AG08395 (cell line): ENCODE data around the gene PSMD5.
"Not testable (repeated sequence)": the region's sequence is repeated elsewhere in the genome, so short reads cannot be mapped to it uniquely, and the experiment has no call there.

Experiments
- DNase-seq: peaks from one replicate; pipeline ENCODE4 v3.0.0; 2012; ENCODE audit warnings: mixed read lengths, low spot score

Gene PSMD5

DNA sequence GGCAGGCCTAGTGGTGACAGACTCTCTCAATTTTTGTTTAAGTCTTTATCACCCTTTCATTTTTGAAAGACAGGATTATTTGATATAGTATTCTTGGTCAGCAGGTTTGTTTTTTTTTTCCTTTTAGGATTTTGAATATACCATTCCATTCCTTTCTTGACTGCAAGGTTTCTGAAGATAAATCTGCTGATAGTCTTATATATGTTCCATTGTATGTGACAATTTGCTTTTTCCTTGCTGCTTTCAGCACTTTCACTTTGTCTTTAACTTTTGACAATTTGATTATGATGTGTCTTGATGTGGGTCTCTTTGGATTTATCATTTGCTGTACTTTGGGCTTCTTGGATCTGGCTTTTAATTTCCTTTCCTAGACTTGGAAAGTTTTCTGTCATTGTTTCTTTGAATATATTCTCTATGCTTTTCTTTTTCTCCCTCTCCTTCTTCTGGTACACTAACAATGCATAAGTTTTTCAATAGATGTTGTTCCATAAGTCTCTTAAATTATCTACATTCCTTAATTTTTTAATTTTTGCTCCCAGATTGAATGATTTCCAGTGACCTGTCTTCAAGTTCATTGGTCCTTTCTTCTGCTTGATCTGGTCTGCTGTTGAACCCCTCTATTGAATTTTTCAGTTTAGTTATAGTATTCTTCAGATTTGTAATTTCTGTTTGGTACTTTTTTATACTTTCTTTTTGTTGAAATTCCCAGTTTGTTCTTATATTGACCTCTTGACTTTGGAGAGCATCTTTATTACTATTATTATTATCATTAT lies 34.9 kb downstream of the PSMD5 start:
- DNase-seq: no peak

GRCh38 chr9:120804784-120805363 lies 37.8 kb downstream of the PSMD5 start:
- not testable (repeated sequence) for DNase-seq

GRCh38 chr9:120801441-120801840 lies 41.3 kb downstream of the PSMD5 start:
- DNase-seq: no peak

DNA sequence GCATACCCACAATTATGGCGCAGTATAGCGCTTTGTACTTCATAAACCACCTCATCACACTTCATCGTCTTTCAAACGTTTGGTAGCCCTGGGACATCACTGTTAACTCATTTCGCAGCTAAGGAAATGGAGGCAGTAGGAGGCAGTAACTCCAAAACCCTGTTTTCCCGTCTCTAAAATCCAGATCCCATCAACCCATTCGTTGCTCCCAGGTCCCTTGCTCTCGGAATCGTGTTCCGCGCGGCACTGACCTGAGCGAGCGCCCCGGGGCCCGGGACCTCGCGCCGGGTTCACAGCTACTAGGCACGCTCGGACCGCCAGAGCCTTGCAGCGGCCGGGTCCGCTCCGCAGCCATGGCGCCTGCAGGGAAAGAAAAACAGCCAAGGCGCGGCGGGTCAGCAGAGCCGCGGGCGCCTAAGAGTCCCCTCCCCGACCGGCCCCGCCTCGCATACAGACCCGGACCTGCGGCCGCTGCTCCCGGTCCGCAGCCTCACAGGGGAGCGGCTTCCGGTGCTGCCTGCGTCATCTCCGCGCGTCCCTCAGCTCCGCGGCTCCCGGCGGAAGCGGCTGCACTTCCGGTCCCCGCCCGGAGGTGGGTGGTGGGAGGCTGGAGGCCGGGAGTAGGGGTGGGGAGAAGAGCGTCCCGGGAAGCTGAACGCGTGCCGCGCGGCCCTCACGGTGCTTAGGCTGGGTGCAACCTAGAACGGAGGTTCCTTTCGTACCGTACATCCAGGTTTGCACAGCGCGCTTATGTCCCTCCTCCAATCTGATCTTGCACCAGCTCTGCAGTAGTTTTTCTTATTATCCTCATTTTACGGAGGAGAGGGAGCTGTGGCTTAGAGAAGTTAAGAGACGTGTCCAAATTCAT lies 49.6 kb downstream of the PSMD5 start, which contains the start of gene FBXW2:
TSS of gene FBXW2 (minus strand) at position 519 of the 868 bp plus-strand sequence. CDS start 5,158 bp downstream, outside the sequence.
- DNase-seq: peak; percentile 94

- no peak for DNase-seq
These were observed 51.6 kb downstream of the PSMD5 start for GRCh38 chr9:120791161-120791560.

DNA sequence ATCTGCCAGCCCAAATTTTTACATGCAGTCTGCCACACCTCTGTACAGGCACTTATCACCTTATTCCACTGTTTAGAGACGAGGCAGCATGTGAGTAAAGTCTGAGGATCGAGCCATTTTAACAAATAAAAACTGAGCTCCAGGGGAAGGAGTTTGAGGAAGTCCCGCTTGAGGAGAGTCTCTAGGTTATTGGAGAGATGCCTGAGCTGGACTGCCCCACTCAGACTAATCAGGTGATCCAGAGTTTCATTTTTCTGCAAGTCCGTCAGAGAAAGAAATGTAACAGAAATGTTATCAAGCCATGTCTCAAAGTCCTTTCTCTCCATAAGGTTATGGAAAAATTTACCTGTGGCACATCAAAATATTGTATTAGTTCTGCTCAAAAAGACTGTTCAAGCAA lies 54.8 kb downstream of the PSMD5 start:
- DNase-seq: no peak

DNA sequence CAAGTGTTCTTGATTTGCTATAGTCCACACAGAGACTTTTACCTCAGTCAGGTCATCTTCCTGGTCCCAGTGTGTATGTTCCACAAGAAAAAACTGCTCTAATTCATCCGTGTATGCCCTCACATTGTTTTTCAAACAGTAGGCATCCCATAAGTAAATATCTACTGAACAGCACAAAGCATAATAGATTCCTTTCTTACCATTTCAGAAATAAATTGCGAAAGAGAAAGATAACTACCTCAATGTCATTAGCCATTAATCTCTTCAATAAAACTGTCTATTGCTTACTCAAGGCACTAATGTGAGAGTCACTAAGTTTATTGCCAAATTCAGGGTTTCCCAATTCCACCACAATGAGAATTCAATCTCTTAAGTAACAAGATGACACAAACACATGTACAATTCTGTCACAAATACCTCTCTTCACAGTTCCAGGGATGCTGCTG lies 59.1 kb downstream of the PSMD5 start:
- DNase-seq: peak; percentile 58

GRCh38 chr9:120781236-120781635 lies 61.5 kb downstream of the PSMD5 start:
- DNase-seq: no peak

DNA sequence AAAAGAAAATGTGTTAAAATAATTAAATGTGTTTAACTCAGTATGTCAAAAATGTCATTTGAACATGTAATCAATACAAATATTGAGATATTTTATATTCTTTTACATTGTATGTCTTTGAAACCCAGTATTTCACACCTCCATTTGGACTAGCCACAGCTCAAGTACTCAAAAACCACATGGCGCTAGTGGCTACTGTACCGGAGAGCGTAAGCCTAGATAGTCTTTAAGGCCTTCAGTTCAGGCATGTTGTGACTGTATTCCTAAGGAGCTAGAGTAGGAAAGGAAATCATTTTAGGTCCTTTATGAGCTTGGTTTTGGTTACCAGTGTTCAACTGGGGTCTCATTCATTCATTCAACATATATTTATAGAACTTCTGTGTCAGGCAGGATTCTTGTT lies 62.4 kb downstream of the PSMD5 start:
- no peak for DNase-seq

GRCh38 chr9:120779227-120779626 lies 63.5 kb downstream of the PSMD5 start:
- DNase-seq: no peak

DNA sequence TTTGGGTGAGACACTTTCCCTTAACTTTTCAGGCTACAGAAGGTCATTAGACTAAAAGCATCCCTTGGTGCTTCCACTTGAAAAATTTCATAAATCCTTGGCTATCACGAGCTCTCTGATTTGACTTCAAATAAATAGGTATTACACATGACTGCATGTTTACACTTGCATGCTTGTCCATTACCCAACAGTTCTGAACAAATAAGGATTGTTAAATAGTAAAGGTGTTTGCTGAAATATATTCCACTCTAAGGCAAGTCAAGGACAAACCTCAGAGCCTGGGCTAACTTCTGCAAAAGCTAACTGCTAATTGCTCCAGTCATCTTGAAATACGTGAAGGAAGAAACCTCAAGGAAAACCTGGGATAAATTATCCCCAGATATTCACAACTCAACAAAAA lies 64.0 kb downstream of the PSMD5 start:
- no peak for DNase-seq

DNA sequence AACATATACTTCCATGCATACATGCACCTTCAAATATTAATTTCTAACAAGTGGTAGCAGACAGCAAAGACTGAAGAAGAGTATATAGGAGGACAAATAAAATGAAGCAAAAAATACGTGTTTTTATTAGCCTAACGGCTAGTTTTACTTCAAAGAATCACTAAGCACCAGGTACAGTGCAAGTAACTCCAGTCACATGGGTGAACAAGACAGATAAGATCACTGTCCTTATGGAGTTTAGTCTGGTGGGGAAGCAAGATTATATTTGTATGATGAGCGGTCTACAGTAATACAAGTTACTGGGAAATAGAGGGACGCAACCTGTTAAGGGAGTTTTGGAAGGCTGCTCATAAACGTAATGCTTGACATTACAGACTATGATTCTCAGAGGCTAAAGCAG lies 65.5 kb downstream of the PSMD5 start:
- DNase-seq: no peak

DNA sequence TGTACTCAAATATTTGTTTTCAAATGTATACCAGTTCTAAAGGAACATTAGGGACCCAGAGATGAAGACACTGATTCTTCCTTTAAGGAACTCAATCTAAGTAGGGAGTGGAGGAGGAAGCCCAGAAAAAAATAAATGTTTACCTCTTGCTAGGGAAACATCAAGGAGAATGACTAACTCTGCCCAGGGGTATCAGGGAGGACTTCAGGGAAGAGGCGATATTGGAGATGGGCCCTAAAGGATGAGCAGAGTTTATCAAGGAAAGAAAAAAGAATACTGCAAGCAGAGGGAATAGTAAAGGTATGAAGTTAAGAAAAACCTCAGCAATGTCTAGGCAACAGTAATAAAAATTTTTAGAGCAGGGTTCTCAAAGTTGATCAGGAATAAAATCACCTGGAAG lies 65.9 kb downstream of the PSMD5 start:
- no peak for DNase-seq

GRCh38 chr9:120775859-120776258 lies 66.9 kb downstream of the PSMD5 start:
- DNase-seq: no peak

DNA sequence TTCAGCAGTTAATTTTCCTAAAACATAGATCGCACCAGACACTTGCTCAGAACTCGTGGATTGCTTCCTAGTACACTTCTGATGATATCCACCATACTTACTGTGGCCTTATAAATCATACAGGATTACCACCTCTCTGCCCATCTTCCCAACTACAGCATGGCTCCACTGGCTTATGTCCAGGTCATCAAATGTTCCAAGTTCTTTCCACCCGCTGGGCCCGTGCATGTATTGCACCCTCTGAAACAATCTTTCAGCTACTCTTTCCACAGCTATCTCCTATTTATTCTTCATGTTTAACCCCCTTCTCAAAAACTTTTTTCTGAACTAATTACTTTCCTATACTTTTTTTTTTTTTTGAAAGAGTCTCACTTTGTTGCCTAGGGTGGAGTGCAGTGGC lies 68.0 kb downstream of the PSMD5 start:
- no peak for DNase-seq

DNA sequence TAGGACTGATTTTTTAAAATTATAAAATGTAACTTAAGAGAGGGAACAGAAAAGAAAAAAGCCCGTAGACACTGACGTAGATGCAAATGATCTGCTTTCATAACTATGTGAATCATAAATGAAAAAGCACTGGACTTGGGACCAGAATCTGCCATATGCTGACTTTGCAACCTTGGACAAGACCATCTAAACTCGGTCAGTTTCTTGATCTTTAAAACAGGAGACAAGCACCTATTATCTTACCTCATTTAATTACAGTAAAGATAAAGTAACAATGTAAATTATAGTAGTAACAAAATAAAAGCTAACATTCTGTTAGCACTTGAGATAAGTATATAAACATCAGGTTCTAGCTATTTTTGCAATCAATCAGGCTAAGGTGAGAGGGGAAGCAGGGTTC lies 69.5 kb downstream of the PSMD5 start:
- DNase-seq: no peak

GRCh38 chr9:120770931-120771330 lies 71.8 kb downstream of the PSMD5 start:
- no peak for DNase-seq

DNA sequence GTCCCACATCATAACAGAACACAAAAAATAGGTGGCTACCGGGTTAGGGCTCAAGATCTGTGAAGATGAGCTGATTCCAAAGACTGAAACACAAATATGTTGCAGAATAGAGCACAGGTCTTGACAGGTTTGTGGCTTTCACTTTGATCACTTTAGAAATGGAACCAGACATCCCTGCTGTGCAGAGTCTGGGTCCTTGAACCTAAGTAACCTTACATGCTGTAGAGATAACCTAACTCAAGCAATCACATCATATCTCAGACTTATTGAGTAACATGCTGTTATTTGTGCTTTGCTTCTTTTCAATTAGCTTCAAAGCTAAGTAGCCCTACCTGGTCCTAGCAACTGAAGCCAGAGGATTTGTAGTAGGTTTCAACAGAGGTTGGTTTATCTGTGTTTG lies 73.8 kb downstream of the PSMD5 start:
- DNase-seq: no peak

DNA sequence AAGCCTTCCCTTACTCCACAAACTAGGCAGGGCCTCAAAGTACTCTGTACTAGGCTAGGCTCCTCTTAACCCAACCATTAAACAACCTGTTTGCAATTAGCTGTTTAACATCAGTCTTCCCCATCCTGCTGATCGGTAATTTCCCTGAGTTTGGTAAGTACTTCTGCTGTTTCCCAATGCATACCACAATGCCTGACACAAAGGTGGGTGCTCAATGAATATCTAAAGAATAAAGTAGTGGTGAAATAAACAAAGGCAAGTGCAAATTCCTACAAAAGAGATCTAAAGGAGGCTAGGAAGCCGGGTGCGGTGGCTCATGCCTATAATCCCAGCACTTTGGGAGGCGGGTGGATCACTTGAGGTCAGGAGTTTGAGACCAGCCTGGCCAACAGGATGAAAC lies 74.5 kb downstream of the PSMD5 start:
- no peak for DNase-seq

- DNase-seq: no peak
These were observed 75.3 kb downstream of the PSMD5 start for GRCh38 chr9:120767451-120767850.
